GM19455 (cell line): ENCODE data around the gene FGF9.

Experiments used
- ATAC-seq: cut with Tn5 transposase; IDR thresholded peaks from one replicate; pipeline ENCODE4 v1.9.1; 2021; ENCODE audit not compliant: unreplicated experiment

FGF9 gene

GRCh38 chr13:21670883-21671619, at the start of gene FGF9:
TSS of gene FGF9 (plus strand) at chr13:21671073. CDS start at chr13:21671913, 840 bp downstream.
- peak; percentile 69 for ATAC-seq

DNA sequence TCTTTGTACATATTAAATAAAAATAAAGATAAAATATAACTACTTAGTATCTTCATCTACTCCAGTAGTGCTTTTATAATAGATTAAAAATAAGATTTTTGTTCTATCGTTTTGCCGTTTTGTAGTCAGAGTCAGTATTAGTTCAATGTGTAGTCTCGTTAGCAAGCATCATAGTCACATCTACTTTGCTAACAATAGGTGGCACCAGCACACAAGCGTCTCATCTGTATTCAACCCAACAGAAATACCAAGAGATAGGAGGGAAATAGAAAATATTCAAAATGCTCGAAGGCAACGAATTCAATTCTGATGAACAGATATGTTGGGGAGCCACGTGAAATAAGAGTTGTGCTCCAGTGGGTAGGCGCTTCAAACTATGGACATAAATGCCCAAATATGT, 45.5 kb upstream of the FGF9 start:
- no peak for ATAC-seq

DNA sequence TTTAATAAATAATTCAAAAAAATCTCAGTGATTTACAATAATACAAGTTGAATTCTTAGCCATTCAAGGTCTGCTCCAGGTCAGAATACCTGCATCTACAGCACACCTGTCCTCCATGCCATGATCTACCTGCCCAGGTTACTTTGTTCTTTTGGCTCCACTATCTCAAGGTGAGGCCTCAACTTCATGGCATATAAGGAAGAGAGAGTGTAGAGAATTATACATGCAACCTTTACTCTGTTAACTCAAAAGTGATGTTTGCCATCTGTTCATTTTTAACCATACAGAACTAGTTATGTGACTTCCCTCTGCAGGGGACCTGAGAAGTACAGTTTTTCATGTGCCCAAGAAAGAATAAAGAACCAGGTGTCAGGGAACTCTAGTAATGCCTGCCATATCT, 38.7 kb upstream of the FGF9 start:
- ATAC-seq: no peak

DNA sequence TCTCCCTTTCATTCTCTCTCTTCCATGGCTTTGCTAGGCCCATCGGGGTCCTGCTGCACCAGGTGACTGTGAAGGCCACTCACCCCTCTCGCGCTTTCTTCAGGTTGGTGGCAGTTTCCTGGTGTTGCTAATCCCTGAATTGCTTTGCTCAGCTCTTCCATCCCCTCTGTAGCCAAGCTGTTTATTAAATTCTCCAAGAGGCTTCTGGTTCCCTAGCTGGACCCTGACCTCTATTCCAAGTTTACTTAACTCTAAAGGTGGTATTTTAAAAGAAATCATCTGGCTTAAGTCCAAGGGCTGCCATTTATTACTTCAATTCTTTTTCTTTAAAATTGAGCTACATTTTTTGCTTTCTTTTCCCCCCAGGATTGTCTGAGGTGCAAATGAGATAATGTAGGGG, 34.2 kb upstream of the FGF9 start:
- no peak for ATAC-seq

DNA sequence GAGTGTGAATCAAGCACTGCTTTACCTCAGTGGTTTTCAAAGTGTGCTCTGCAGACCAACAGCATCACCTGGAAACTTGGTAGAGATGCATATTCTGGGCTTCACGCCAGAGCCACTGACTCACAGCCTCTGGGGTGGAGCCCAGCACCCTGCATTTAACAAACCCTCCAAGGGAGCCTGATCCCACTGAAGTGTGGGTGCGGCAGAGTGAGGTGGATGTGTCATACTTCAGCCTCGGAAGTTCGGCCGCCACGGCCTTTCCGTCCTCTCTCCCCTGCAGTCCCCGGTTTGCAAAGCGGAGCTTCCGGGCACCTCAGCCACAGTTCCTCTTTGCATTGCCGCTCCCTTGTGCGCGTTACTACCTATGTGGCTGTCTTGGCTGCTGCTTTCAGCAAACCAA, 33.6 kb upstream of the FGF9 start:
- ATAC-seq: no peak

- ATAC-seq: no peak
Measured at GRCh38 chr13:21638319-21639282, 32.3 kb upstream of the FGF9 start.

GRCh38 chr13:21639561-21639960, 31.3 kb upstream of the FGF9 start:
- no peak for ATAC-seq

GRCh38 chr13:21641629-21642028, 29.2 kb upstream of the FGF9 start:
- ATAC-seq: no peak

DNA sequence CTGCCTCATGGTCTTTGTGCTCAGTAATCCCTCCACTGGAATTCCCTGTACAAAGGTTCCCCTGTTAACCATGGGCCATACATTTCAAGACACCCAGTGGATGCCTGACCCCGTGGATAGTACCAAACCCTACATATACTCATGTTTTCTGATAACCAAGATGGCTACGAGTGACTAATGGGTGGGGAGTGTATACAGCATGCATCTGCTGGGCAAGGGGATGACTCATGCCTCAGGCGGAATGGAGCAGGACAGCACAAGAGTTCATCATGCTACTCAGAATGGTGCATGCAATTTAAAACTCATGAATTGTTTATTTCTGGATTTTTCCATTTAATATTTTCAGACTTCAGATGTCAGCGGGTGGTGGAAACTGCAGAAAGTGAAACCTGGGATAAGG, 13.3 kb upstream of the FGF9 start:
- ATAC-seq: no peak

DNA sequence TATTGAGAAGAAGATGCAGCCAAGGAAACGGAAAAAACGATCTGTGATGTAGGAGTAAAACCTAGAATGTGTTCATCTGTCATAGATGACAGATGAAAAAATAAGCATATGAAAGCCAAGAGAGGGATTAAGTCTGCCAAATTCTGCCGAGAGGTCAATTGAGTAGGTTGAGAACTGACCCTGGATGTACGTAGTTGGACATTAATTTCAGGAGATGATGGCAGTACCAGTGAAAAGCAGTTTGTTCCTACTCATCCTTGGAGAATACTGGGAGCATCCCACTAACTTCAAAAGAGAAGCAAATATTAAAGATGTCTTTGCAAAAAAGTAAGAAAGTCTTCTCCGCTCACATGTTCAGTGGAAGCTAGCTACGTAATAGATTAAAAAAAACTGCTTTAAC, 11.8 kb upstream of the FGF9 start:
- ATAC-seq: no peak

- no peak for ATAC-seq
Measured at GRCh38 chr13:21661097-21661909, 9.6 kb upstream of the FGF9 start.

DNA sequence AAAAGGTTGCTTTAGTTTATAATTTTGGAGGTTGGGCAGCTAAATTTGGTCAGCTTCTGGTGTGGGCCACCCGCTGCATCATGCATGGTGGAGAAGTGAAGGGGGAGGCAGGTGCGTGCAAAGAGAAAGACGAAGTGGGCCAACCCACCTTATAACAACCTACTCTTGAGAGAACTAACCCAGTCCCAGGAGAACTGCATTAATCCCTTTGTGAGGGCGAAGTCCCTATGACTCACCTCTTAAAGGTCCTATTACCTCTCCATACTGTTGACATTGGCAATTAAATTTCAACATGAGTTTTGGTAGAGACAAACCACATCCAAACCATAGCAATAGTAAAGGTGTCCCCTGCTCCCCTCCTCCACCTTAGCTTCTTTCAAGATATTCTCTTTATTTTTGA, 7.7 kb upstream of the FGF9 start:
- no peak for ATAC-seq

DNA sequence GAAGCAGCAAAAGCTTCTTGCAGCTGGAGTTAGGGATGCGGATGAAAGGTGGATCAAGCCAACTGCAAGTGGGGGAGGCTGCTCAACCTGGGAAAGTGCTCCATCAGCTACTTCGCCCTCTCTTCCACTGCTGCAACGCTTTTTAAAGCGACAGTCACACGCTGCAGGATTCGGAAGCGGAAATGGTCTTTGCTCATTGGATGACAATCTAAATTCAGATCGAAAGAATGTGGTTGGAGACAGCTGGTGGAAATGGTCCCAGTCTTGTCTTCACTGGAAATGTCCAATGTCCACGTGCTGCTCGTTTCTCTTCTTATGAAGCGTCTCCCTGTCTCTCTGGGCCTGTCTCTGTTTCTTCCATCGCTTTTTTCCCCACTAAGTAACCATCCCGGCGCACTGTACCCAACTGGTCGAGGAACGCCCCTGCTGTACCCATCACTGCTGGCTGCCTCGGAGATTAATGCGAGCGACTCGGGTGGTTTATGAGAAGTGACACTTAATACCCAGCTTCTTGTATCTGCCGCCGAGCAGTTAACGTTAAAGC, 2.1 kb upstream of the FGF9 start:
- no peak for ATAC-seq

DNA sequence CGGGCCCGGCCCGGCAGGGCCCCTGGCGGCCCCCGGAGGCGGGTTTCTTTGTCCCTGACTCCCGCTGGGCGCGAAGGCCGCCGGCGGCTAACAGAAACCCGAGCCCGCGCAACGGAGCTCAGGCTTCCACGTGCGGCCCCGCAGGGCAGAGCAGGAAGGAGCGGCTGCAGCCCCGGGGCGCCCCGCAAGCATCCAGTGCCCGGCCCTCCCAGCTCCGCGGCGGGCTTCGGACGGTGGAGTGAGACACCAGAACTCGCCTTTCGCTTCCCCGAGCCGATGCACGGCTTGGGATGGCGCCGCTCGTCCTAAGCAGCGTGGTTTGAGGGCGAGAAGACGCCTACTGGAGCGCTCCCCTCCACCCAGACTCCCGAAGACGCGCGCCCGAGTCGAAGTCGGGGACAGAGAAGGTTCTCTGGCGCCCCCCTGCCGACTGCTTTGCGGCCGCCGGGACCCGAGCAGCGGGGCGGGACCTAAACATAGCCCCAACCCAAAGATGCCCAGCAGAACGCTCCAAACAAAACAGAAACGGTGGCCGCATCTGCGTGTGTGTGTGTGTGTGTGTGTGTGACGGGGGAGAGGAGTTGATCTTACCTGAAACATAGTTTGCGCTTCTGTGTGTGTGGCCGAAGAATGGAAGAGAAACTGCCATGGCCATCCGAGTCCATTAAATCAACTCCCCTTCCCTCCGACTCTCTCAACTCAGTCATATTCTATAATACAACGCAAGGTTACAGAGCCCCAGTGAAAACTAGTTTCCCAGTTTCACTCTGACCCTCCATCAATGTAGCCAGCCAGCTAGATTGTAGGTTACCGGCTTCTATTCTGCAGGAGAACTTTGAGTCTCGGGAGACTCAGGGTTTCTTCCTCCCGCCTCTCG, 629 bp upstream of the FGF9 start:
- peak; percentile 34 for ATAC-seq

DNA sequence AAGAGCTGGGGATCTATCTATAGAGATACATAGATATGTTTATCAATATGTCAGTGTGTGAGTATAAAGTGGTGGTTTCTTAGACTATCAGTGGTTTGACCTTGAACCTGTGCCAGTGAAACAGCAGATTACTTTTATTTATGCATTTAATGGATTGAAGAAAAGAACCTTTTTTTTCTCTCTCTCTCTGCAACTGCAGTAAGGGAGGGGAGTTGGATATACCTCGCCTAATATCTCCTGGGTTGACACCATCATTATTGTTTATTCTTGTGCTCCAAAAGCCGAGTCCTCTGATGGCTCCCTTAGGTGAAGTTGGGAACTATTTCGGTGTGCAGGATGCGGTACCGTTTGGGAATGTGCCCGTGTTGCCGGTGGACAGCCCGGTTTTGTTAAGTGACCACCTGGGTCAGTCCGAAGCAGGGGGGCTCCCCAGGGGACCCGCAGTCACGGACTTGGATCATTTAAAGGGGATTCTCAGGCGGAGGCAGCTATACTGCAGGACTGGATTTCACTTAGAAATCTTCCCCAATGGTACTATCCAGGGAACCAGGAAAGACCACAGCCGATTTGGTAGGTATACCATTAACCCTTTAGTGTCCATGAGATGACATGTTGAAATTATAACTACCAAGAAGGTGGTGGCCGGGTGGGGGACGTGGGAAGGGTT, 880 bp downstream of the FGF9 start:
- no peak for ATAC-seq

GRCh38 chr13:21672287-21672680, 1.4 kb downstream of the FGF9 start:
- no peak for ATAC-seq

DNA sequence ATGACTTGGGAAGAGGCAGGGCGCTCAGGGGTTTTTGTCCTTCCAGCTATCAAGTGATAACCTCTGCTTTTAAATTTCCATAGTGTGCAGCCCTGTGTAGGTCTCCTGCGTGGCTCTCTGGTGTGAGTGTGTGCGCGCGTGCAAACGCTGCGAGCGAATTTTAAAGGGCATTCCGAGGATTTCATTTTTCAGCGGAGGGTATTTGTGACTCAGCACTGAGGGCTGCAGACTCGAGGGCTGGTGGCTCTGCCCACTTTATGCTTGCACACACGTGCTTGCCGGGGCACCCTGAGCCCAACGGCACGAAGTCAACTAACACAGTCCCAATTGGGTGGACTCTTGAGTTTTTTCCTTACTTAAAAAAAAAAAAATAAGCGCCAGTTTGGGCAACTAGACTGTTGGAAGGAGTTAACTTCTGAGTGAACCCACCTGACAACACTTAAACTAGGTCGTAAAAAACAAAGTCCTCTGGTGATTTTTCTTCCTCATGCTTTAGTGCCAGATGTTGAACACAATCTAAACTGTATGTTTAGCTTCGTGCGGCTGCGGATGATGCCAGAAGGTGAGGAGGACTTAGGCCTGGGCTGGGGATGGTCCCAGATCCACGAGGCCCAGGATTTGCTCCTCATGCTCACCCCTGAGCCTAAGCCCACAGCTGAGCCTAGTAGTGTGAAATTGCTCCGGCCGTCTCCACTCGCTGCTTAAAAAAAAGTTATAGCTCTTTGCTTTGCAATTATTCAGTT, 2.1 kb downstream of the FGF9 start:
- no peak for ATAC-seq

DNA sequence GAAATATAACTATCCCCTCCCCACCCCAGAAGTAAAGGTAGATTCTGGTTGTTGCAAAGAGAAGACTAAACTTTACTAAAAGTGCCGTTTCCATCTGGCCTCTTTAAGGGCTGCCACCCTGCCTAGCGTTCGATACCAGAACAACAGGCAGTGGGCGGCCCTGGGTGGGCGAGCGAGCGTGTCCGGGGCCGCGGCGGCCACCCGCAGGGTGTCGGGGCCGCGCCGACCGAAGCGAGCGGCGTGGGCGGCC, 2.6 kb downstream of the FGF9 start:
- ATAC-seq: peak; percentile 14
